ES-I3 (cell line): ENCODE data around the gene STX1B.

ENCODE experiments used
- H3K36me3 ChIP-seq: 2 replicates; pipeline ENCODE4 v1.6.1; 2013; ENCODE audit warnings: mild to moderate bottlenecking, low read length, control low read depth, moderate library complexity; ENCODE audit not compliant: insufficient read depth
- H3K4me1 ChIP-seq: 2 replicates; pipeline ENCODE4 v1.6.1; 2013; ENCODE audit warnings: mild to moderate bottlenecking, control low read depth, low read length; ENCODE audit not compliant: insufficient read depth
- H3K9ac ChIP-seq: 2 replicates; pipeline ENCODE4 v1.6.1; 2013; ENCODE audit warnings: low read depth, mild to moderate bottlenecking, low read length, moderate library complexity
- H3K9me3 ChIP-seq: 2 replicates; pipeline ENCODE4 v1.6.1; 2013; ENCODE audit warnings: mild to moderate bottlenecking, low read length, moderate library complexity; ENCODE audit not compliant: control insufficient read depth, insufficient read depth

The STX1B gene

DNA sequence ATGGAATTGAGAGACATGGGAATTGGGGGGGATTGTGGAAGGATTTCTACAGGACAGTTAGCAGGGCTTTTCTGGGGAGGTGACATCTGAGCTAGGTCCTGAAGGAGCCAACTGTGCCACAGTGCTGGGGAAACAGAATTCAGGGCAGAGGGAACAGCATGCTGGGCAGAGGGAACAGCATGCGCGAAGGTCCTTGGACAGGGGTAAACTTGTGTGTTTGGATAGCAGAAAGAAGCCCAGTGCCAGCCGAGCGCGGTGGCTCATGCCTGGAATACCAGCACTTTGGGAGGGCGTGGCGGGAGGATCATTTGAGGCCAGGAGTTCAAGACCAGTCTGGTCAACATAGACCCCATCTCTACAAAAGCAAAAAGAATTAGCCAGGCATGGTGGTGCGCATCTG, 3.8 kb downstream of the STX1B start:
- H3K4me1 ChIP-seq, result peaks cover 17% of the 10 kb centered on the region; the same call in 1 of the 2 replicates
- no peaks in the 10 kb centered on the region for H3K36me3 ChIP-seq
- H3K9ac ChIP-seq, result no peak overlapping the region
- H3K9me3 ChIP-seq, result no peaks in the 10 kb centered on the region

DNA sequence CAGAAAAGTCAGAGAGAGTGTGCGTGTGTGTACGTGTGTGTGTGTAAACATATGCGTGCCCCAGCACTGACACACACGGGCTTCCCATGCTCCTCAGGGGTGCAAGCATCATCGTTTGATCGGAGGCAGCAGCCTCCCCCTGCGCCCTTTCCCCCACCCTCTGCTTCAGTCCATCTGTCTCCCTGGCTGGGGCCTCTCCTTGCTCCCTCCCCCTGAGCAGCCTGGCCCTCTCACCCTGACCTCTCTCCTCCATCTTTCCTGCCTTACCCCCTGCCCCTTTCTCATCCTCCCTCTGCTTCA, 4.4 kb downstream of the STX1B start:
- Histone ChIP-seq H3K4me1 (peaks cover 17% of the 10 kb centered on the region; the same call in 1 of the 2 replicates), H3K9me3 (no peaks in the 10 kb centered on the region), H3K9ac (no peak overlapping the region), H3K36me3 (no peaks in the 10 kb centered on the region)

DNA sequence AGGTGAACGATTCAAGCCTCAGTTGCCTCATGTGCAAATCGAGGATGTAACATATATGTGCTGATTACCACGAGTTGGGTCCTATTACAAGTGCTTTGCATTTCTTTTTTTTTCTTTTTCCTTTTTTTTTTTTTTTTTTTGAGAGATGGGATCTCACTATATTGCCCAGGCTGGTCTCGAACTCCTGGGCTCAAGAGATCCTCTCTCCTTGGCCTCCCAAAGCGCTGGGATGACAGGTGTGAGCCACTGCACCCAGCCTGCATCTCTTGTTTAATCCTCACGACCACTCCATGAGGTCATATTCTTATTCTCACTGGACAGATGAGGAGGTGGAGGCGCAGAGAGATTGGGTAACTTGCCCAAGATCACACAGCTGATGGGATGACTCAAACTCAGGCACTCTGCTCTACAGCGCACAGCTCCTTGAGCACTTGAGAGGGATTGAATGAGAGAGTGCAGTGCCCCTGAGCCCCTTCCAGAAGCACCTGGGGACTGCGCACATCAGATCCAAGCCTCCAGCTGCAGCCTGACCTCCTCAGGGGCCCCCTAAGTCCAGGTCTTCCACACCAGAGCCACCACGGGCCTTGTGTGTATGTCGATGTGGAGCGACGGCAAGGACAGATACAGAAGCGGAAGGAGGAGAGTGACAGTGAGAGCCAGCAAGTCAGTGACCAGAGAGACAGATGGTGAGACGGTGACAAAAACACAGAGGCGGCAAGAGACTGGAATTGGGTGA, 4.9 kb downstream of the STX1B start:
- H3K9ac ChIP-seq, result no peak overlapping the region
- H3K9me3 ChIP-seq, result no peaks in the 10 kb centered on the region
- H3K36me3 ChIP-seq, result no peaks in the 10 kb centered on the region
- H3K4me1 ChIP-seq, result peaks cover 17% of the 10 kb centered on the region; the same call in 1 of the 2 replicates

GRCh38 chr16:31004658-31005057, 5.8 kb downstream of the STX1B start:
- H3K9me3 ChIP-seq, result no peaks in the 10 kb centered on the region
- no peak overlapping the region for H3K9ac ChIP-seq
- H3K4me1 ChIP-seq, result peaks cover 17% of the 10 kb centered on the region; the same call in 1 of the 2 replicates
- no peaks in the 10 kb centered on the region for H3K36me3 ChIP-seq

GRCh38 chr16:31003744-31004143, 6.7 kb downstream of the STX1B start:
- Histone ChIP-seq H3K9ac (no peak overlapping the region), H3K9me3 (no peaks in the 10 kb centered on the region), H3K4me1 (peaks cover 25% of the 10 kb centered on the region; the same call in 1 of the 2 replicates), H3K36me3 (no peaks in the 10 kb centered on the region)

DNA sequence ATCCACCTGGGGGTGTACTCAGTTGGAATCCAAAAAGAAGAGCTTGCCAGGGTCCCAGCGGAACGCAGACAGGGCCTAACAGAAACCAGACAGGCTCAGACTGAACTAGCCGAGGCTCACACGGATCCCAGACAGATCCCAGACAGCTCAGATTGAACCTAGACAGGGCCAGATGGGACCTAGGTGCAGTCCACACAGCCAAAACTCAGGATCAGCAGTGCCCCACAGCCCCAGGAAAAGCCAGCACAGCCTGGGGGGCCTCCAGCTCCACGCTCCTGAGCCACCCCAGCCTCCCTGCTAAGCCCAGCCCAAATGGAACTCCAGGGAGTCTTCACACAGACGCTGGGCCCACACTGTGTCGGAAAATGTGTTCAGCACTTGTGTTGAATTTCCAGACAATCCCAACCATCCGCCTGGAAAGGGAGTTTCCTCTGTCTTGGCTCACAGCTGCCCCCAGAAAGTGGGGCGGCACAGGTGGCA, 7.5 kb downstream of the STX1B start:
- Histone ChIP-seq H3K4me1 (peaks cover 32% of the 10 kb centered on the region; the same call in 1 of the 2 replicates), H3K36me3 (no peaks in the 10 kb centered on the region), H3K9ac (no peak overlapping the region), H3K9me3 (no peaks in the 10 kb centered on the region)

GRCh38 chr16:31002250-31002700, 8.2 kb downstream of the STX1B start:
- H3K4me1 ChIP-seq, result peaks cover 27% of the 10 kb centered on the region; the same call in 1 of the 2 replicates
- no peak overlapping the region for H3K9ac ChIP-seq

GRCh38 chr16:31001507-31002249, 8.8 kb downstream of the STX1B start:
- Histone ChIP-seq H3K9me3 (no peaks in the 10 kb centered on the region), H3K9ac (no peak overlapping the region), H3K4me1 (peaks cover 26% of the 10 kb centered on the region; the same call in 1 of the 2 replicates), H3K36me3 (no peaks in the 10 kb centered on the region)

More at GRCh38 chr16:31002250-31002700, 8.2 kb downstream of the STX1B start:
- Histone ChIP-seq H3K36me3 (no peaks in the 10 kb centered on the region), H3K9me3 (no peaks in the 10 kb centered on the region)

DNA sequence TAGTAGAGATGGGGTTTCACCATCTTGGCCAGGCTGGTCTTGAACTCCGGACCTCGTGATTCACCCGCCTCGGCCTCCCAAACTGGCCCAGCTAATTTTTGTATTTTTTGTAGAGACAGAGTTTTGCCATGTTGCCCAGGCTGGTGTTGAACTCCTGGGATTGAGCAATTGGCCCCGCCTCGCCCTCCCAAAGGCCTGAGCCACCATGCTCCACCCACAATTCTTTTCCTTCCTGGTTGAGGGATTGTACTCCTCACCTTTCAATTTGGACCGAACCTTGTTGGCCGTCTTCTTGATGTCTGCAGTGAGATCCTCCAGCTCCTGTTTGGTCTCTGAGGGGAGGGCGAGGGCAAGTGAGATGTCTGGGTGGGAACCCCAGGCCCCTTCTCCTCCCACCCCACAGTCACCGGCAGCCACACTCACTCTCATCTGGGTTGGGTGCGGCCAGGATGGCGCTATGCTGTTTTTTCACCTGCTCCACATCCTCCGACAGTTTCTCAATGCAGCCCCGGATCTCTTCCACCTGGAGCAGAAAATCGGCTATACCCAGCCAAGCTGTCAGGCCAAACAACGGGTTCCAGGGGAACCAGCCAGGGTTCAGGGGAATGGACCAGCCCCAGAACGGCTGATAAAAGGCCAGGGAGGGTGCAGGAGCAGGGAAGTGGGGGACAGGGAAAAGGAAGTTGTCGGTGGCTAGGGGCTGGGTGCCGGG, 9.6 kb downstream of the STX1B start:
- H3K9ac ChIP-seq, result no peak overlapping the region
- H3K4me1 ChIP-seq, result peaks cover 19% of the 10 kb centered on the region; the same call in 1 of the 2 replicates
- H3K9me3 ChIP-seq, result no peaks in the 10 kb centered on the region
- no peaks in the 10 kb centered on the region for H3K36me3 ChIP-seq

DNA sequence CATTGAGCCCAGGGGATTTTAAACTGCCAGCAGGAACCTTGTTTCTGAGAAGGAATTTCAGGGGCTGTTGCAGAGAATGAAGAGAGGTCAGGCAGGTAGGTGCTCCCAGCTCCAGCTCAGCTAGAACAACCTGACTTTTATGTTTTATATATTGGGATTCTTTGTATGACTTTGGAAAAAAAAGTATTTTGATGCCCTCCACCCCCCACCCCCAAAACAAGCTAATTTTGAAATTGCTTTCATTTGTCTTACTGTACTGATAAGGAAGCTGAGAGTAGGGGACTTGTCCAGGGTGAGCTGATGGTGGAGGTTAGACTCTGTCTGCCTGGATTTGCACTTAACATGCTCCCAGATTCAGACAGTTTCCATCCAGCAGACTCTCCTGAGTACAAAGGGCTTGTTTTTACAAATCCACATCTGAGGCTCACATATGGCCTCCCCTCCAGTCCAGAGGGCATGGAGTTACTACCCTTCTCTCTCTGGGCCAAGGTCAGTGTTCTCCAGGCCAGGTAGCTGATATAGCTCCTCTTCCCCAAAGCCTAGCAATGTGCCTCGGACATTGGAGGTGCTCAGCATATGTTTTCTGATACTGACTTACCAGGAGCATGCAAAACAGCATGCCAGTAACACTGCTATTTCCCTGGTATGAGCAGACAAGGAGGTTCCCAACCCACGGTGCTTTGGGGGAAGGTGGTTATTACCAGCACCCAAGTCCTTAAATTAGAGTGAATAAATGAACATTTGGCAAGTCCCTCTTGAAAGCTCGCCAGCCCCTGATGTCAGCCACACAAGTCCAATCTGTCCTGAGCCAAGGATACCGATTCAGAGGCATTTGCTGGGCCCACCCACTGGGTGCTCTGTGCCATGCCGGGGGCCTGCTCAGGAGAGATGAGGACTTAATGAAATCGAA, 11.3 kb downstream of the STX1B start:
- no peaks in the 10 kb centered on the region for H3K9me3 ChIP-seq
- H3K4me1 ChIP-seq, result peaks cover 18% of the 10 kb centered on the region; the same call in 1 of the 2 replicates
- H3K36me3 ChIP-seq, result no peaks in the 10 kb centered on the region
- H3K9ac ChIP-seq, result no peak overlapping the region

DNA sequence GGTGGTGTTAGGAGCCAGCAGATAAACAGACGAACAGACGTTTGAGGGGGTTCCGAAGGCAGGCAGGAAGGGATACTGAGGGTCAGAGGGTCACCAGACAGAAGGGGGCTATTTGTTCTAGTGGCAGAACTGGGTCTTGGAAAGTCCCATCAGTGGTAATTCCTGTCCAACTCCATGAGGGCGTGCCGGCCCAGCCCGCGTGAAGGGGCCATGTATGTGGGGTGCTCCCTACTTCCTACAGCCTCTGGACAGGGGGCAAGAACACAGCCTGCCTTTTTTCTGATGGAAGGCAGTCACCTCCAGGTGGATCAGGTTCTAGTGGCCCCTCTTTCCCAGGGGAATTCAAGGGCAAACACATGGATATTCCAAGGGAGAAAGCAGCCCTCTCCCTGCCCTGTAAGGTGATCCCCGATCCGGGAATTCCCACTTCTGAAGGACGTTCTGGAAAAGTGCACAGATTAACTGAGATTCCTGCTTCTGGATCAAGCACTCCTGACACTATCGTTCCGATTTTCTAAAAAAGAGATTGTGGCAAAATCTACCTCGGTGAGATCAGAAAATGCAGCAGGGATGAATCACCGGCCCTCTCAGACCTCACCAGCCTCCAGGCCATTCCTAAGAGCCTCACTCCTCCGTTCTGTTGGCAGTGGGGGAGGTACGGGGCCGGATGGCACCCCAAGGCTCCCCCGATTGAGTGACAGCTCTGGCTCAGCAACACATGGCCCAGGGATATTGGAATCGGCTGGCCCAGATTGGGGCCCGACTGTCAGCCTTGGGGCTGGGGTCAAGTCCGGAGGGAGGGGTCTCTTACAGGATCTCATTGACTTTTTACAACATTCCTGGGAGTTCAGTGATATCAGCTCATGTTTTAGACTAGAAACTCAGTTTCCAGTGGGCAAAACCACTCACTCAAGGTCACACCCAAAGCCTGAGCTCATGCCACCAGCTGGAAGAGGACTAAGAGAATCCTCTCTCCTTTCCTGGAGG, 12.4 kb downstream of the STX1B start:
- H3K9me3 ChIP-seq, result no peaks in the 10 kb centered on the region
- H3K4me1 ChIP-seq, result peaks cover 18% of the 10 kb centered on the region; the same call in 1 of the 2 replicates
- H3K9ac ChIP-seq, result peak overlapping the region; percentile 52
- H3K36me3 ChIP-seq, result no peaks in the 10 kb centered on the region

GRCh38 chr16:30996985-30997724, 13.3 kb downstream of the STX1B start:
- no peaks in the 10 kb centered on the region for H3K36me3 ChIP-seq
- H3K4me1 ChIP-seq, result peaks cover 18% of the 10 kb centered on the region; the same call in 1 of the 2 replicates
- H3K9ac ChIP-seq, result peak overlapping the region; percentile 70
- no peaks in the 10 kb centered on the region for H3K9me3 ChIP-seq
